Measurements from ENCODE around the gene COA1.
"Not testable (repeated sequence)": the region's sequence is repeated elsewhere in the genome, so short reads cannot be mapped to it uniquely, and the experiment has no call there.

Gene COA1

GRCh38 chr7:43686991-43687390 is 42.3 kb downstream of the COA1 start:
- DNase-seq, result no peak

- DNase-seq, result no peak
Observed at GRCh38 chr7:43680736-43681135, 48.6 kb downstream of the COA1 start.

- no peak for DNase-seq
Observed at GRCh38 chr7:43679210-43680068, 49.9 kb downstream of the COA1 start.

- no peak for DNase-seq
Observed at GRCh38 chr7:43678315-43678714, 51.0 kb downstream of the COA1 start.

- DNase-seq, result no peak
Observed at GRCh38 chr7:43677864-43678263, 51.5 kb downstream of the COA1 start.

GRCh38 chr7:43674559-43675436 is 54.5 kb downstream of the COA1 start:
- DNase-seq, result no peak

- not testable (repeated sequence) for DNase-seq
Observed at GRCh38 chr7:43673243-43673976, 55.9 kb downstream of the COA1 start.

GRCh38 chr7:43671521-43671920 is 57.8 kb downstream of the COA1 start:
- DNase-seq, result no peak

- DNase-seq, result no peak
Observed at GRCh38 chr7:43669286-43670081, 59.8 kb downstream of the COA1 start.

GRCh38 chr7:43668035-43668434 is 61.3 kb downstream of the COA1 start:
- DNase-seq, result no peak

GRCh38 chr7:43666938-43667337 is 62.4 kb downstream of the COA1 start:
- no peak for DNase-seq

GRCh38 chr7:43664681-43665080 is 64.6 kb downstream of the COA1 start:
- no peak for DNase-seq

GRCh38 chr7:43660141-43660540 is 69.2 kb downstream of the COA1 start:
- no peak for DNase-seq

- no peak for DNase-seq
Observed at GRCh38 chr7:43659549-43659896, 69.8 kb downstream of the COA1 start.

- no peak for DNase-seq
Observed at GRCh38 chr7:43658718-43659548, 70.4 kb downstream of the COA1 start.

- no peak for DNase-seq
Observed at GRCh38 chr7:43656997-43657396, 72.3 kb downstream of the COA1 start.

GRCh38 chr7:43655584-43655983 is 73.7 kb downstream of the COA1 start:
- no peak for DNase-seq

- no peak for DNase-seq
Observed at GRCh38 chr7:43653891-43654504, 75.3 kb downstream of the COA1 start.

- DNase-seq, result no peak
Observed at GRCh38 chr7:43653466-43653865, 75.9 kb downstream of the COA1 start.

GRCh38 chr7:43652364-43652763 is 77.0 kb downstream of the COA1 start:
- no peak for DNase-seq

GRCh38 chr7:43650457-43651052 is 78.8 kb downstream of the COA1 start:
- DNase-seq, result no peak

Data from NCI-H1436 treated with DMSO at 0.1 percent for 48 hours (cell line).